ENCODE data around the gene VPS52.

DNA sequence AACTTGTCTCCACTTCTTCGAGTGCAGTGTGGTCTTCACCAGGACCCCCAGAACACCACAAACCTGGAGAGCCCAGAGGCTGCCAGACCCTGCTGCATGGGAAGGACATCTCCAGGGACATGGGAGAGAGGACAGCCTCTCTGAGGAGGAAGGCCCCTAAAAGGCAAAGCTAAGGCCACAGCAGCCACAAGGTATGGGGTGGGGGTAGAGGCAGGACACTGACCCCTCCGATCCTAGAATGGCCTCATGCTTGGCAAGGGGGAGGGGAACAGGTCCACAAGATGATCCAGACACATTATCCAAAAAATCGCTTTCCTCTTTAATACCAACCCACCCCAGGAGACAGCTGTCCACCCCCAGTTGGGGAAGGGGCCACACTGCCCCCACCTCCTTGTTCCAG lies 7.1 kb upstream of the VPS52 start:
- TF ChIP-seq POLR2A (IDR thresholded peaks at IDR 0.05), result no peak
- TF ChIP-seq, protein P1, sequence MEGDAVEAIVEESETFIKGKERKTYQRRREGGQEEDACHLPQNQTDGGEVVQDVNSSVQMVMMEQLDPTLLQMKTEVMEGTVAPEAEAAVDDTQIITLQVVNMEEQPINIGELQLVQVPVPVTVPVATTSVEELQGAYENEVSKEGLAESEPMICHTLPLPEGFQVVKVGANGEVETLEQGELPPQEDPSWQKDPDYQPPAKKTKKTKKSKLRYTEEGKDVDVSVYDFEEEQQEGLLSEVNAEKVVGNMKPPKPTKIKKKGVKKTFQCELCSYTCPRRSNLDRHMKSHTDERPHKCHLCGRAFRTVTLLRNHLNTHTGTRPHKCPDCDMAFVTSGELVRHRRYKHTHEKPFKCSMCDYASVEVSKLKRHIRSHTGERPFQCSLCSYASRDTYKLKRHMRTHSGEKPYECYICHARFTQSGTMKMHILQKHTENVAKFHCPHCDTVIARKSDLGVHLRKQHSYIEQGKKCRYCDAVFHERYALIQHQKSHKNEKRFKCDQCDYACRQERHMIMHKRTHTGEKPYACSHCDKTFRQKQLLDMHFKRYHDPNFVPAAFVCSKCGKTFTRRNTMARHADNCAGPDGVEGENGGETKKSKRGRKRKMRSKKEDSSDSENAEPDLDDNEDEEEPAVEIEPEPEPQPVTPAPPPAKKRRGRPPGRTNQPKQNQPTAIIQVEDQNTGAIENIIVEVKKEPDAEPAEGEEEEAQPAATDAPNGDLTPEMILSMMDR (IDR thresholded peaks at IDR 0.05), result no peak
